K562 (cell line): Measurements from ENCODE around the gene SERPINH1. TPM values are rescaled to one million over a fixed set of nuclear protein-coding genes. Genes with fewer than 3 reads are reported as not detected.

Experiments used
- ARNT ChIP-seq, 2 experiments: fragments of 450-650 bp; IDR thresholded peaks; 2 replicates each; pipeline ENCODE4 v1.6.1; 2016; ENCODE audit warnings: mild to moderate bottlenecking in 1 of 2
- CAMTA2 ChIP-seq: fragments of 250-450 bp; sonication (Bioruptor Pico); conservative IDR thresholded peaks from 2 replicates; pipeline ENCODE4 v1.5.1; 2022
- CHD7 ChIP-seq: fragments of 200-600 bp; sonication (generic); IDR thresholded peaks from one replicate; pipeline ENCODE4 v1.6.1; 2012; ENCODE audit warnings: mild to moderate bottlenecking, low read depth, low read length, inconsistent platforms
- CREB3 ChIP-seq: fragments of 450-650 bp; conservative IDR thresholded peaks from 2 replicates; pipeline ENCODE4 v1.6.1; 2016; ENCODE audit warnings: missing genetic modification characterization, low read depth, mild to moderate bottlenecking, missing compliant biosample characterization, moderate library complexity
- DDX20 ChIP-seq: fragments of 450-650 bp; IDR thresholded peaks from 2 replicates; pipeline ENCODE4 v1.6.1; 2016; ENCODE audit warnings: missing genetic modification characterization, low read depth, mild to moderate bottlenecking, missing compliant biosample characterization, moderate library complexity
- ERF ChIP-seq: fragments of 450-650 bp; formaldehyde crosslinking; IDR thresholded peaks from 2 replicates; pipeline ENCODE4 v1.4.0; 2020; ENCODE audit warnings: mild to moderate bottlenecking, mixed read lengths
- FOXK2 ChIP-seq, 2 experiments: fragments of 450-650 bp; IDR thresholded peaks in 1 of 2; conservative IDR thresholded peaks in 1 of 2; 2 replicates each; pipeline ENCODE4 v1.6.1; 2016; ENCODE audit warnings: low read depth in 2 of 2, mild to moderate bottlenecking in 1 of 2
- GATAD2B ChIP-seq: fragments of 450-650 bp; IDR thresholded peaks from 2 replicates; pipeline ENCODE4 v1.6.1; 2017; ENCODE audit warnings: mild to moderate bottlenecking, borderline replicate concordance
- IFI16 ChIP-seq: fragments of 250-450 bp; sonication (Bioruptor Pico); IDR thresholded peaks from 2 replicates; pipeline ENCODE4 v2.1.2; 2022; ENCODE audit warnings: mild to moderate bottlenecking, inconsistent platforms
- TEAD1 ChIP-seq, 2 experiments: fragments of 450-650 bp in 1 of 2; sonication (generic) in 1 of 2; formaldehyde crosslinking; IDR thresholded peaks; 2 replicates each; pipeline versions ENCODE4 v1.4.0 to v1.8.0; 2020 to 2022; ENCODE audit warnings: mild to moderate bottlenecking in 2 of 2, missing genetic modification reagents in 1 of 2
- ZBTB33 ChIP-seq: sonication (generic); formaldehyde crosslinking; IDR thresholded peaks from 2 replicates; pipeline ENCODE4 v1.8.1; 2023; ENCODE audit warnings: mild to moderate bottlenecking, missing genetic modification reagents
- ZNF699 ChIP-seq: fragments of 250-450 bp; sonication (Bioruptor Pico); IDR thresholded peaks from 2 replicates; pipeline ENCODE4 v1.8.0; 2021; ENCODE audit warnings: mild to moderate bottlenecking, moderate library complexity; ENCODE audit not compliant: insufficient replicate concordance
- polyA plus RNA-seq, 8 experiments: library from polyadenylated mRNA; depleted of rRNA in 4 of 8; stranded (reverse) in 5 of 8; unstranded in 3 of 8; fragments of >200 nt; fragmentation: Nextera tagmentation in 2 of 8; fragmentation: Illumina TruSeq in 1 of 8; extraction: Ambion mirVana in 2 of 8; extraction: Trizol in 1 of 8; gene quantifications; 2 replicates each; pipeline versions ENCODE4 v1.2.1 to v1.2.3, GENCODE V29; 2011 to 2014; ENCODE audit warnings: inconsistent platforms in 1 of 8, missing spikeins in 1 of 8
- total RNA-seq, 7 experiments: library from RNA; depleted of rRNA in 6 of 7; stranded (reverse); fragments of >200 nt in 6 of 7; fragmentation: Illumina TruSeq in 2 of 7; extraction: Trizol in 2 of 7; gene quantifications; 2 replicates each; pipeline versions ENCODE4 v1.2.1 to v1.2.3, GENCODE V29; 2011 to 2021; ENCODE audit warnings: low replicate concordance in 1 of 7

SERPINH1 gene
- total and polyA plus RNA-seq, 9 of the 15 experiments (the other 6 are each of a cell fraction or from before 2014, with no cell fraction given): 2.8 to 106 (median 67.9) TPM

GRCh38 chr11:75589933-75590332 is 27.9 kb downstream of the SERPINH1 start (continued):
- TF ChIP-seq CHD7 (no peak), GATAD2B (no peak; the same call in 1 of the 2 replicates), TEAD1 (CRISPR knock-in tag; IDR thresholded peaks at IDR 0.05) (peak in 1 of 2 experiments; percentile 44; a peak in 1 of 4 replicates), DDX20 (tag) (no peak), ZBTB33 (no peak), ZNF699 (CRISPR knock-in tag) (no peak), CREB3 (tag) (no peak), IFI16 (no peak), CAMTA2 (CRISPR knock-in tag) (no peak), FOXK2 (conservative IDR thresholded peaks at IDR 0.05 in 1 of 2, IDR thresholded peaks at IDR 0.05 in 1 of 2; ENCODE audit: low read depth in 2 of 2) (peak; percentile 13 to 61; a peak in 2 of 4 replicates), ARNT (IDR thresholded peaks at IDR 0.05) (peak; percentile 88 to 93; a peak in 3 of 4 replicates), ERF (CRISPR knock-in tag) (no peak)
